ENCODE data around the gene KIF3A. TPM values are rescaled to one million over a fixed set of nuclear protein-coding genes. Genes with fewer than 3 reads are reported as not detected.

KIF3A gene
- total RNA-seq, 1 experiment from 2014 or later, result 12.7 TPM

DNA sequence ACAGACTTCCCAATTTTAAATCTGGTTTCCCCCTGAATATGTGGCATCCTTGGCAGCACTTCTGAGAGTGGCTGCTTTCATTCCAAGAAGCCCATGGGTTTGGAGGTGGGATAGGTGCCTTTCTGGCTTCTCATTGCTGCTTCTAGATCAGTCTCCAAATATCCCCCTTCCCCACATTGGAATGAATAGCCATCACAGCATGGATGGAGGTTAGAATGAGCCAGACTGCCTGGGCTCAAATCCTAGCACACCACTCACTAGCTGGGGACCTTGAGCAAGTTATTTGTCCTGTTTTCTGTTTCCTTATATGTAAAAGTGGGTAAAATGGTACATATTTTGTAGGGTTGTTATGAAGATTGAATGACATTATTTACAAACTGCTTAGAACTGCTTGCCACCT is 93.2 kb downstream of the KIF3A start (continued):
- TF ChIP-seq, protein P1, sequence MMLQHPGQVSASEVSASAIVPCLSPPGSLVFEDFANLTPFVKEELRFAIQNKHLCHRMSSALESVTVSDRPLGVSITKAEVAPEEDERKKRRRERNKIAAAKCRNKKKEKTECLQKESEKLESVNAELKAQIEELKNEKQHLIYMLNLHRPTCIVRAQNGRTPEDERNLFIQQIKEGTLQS (IDR thresholded peaks at IDR 0.05), result no peak
- TF ChIP-seq CEBPB (IDR thresholded peaks at IDR 0.05; ENCODE audit: low read depth) (no peak), ZNF274 (IDR thresholded peaks at IDR 0.05; ENCODE audit: low read depth, low read length) (no peak), MAX (IDR thresholded peaks at IDR 0.05) (no peak)

Other genes with a start within 250 kb of the KIF3A start
- gene IRF1, start 246.8 kb downstream of the KIF3A start, total RNA-seq (2021; ENCODE audit: unreplicated experiment), result 30.1 TPM
- not detected for gene IL5, start 194.0 kb downstream of the KIF3A start, total RNA-seq (2021; ENCODE audit: unreplicated experiment)
- gene RAD50, start 180.6 kb downstream of the KIF3A start, total RNA-seq (2021; ENCODE audit: unreplicated experiment), result 43.6 TPM
- gene IL13, start 79.4 kb downstream of the KIF3A start, total RNA-seq (2021; ENCODE audit: unreplicated experiment), result not detected
- gene IL4, start 63.6 kb downstream of the KIF3A start, total RNA-seq (2021; ENCODE audit: unreplicated experiment), result not detected
- 1.4 TPM for gene CCNI2, start 9.9 kb upstream of the KIF3A start, total RNA-seq (2021; ENCODE audit: unreplicated experiment)
- gene SEPTIN8, start 39.7 kb upstream of the KIF3A start, total RNA-seq (2021; ENCODE audit: unreplicated experiment), result 34.6 TPM
- gene SOWAHA, start 75.8 kb upstream of the KIF3A start, total RNA-seq (2021; ENCODE audit: unreplicated experiment), result 0.39 TPM
- 9.5 TPM for gene SHROOM1, start 93.1 kb upstream of the KIF3A start, total RNA-seq (2021; ENCODE audit: unreplicated experiment)
- gene GDF9, start 128.9 kb upstream of the KIF3A start, total RNA-seq (2021; ENCODE audit: unreplicated experiment), result 0.49 TPM
- 528 TPM for gene UQCRQ, start 129.1 kb upstream of the KIF3A start, total RNA-seq (2021; ENCODE audit: unreplicated experiment)
- 1.2 TPM for gene LEAP2, start 136.1 kb upstream of the KIF3A start, total RNA-seq (2021; ENCODE audit: unreplicated experiment)
- gene AFF4, start 226.1 kb upstream of the KIF3A start, total RNA-seq (2021; ENCODE audit: unreplicated experiment), result 38.6 TPM